Gastrocnemius medialis (tissue), 4 donors: Measurements from ENCODE around the gene CREBL2.

Experiments used
- POLR2A ChIP-seq, 2 donors: fragments of 450-650 bp; IDR thresholded peaks; one replicate each; pipeline ENCODE4 v1.6.1; 2017; ENCODE audit warnings: antibody characterized with exemption in 2 of 2, mild to moderate bottlenecking in 2 of 2, moderate library complexity in 2 of 2
- TF ChIP-seq, protein P1 (sequence below), 5 experiments: fragments of 450-650 bp in 3 of 5; fragments of 200-600 bp in 2 of 5; sonication (generic) in 2 of 5; IDR thresholded peaks in 4 of 5; conservative IDR thresholded peaks in 1 of 5; 1 replicate in 4 of 5; 2 replicates in 1 of 5; pipeline ENCODE4 v1.5.1; 2016 to 2019; ENCODE audit warnings: antibody characterized with exemption in 5 of 5, mild to moderate bottlenecking in 3 of 5, moderate library complexity in 3 of 5

DNA sequence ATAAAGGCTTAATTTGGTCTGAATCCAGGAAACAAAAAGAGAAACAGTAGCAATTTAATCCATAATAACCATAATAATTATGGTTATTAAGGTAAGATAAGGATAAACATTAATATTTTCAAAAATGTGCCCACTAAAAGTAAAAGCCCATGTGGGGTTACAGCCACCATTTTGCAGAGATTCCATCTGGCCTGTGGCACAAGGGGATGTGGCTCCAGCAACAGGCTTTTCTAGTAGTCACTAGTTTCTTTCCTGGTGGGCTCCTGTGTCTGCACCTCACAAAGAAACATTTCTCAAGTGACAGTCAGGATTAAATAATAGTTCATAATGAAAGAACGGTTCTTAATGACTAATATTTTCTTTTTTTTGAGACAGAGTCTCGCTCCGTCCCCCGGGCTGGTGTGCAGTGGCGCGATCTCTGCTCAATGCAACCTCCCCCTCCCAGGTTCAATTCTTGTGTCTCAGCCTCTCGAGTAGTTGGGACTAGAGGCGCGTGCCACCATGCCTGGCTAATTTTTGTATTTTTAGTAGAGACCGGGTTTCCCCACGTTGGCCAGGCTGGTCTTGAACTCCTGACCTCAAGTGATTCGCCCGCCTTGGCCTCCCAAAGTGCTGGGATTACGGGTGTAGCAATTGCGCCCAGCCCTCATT, 52.1 kb downstream of the CREBL2 start:
- TF ChIP-seq, protein P1, sequence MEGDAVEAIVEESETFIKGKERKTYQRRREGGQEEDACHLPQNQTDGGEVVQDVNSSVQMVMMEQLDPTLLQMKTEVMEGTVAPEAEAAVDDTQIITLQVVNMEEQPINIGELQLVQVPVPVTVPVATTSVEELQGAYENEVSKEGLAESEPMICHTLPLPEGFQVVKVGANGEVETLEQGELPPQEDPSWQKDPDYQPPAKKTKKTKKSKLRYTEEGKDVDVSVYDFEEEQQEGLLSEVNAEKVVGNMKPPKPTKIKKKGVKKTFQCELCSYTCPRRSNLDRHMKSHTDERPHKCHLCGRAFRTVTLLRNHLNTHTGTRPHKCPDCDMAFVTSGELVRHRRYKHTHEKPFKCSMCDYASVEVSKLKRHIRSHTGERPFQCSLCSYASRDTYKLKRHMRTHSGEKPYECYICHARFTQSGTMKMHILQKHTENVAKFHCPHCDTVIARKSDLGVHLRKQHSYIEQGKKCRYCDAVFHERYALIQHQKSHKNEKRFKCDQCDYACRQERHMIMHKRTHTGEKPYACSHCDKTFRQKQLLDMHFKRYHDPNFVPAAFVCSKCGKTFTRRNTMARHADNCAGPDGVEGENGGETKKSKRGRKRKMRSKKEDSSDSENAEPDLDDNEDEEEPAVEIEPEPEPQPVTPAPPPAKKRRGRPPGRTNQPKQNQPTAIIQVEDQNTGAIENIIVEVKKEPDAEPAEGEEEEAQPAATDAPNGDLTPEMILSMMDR (IDR thresholded peaks at IDR 0.05 in 4 of 5, conservative IDR thresholded peaks at IDR 0.05 in 1 of 5) = no peak
- no peak for TF ChIP-seq POLR2A (IDR thresholded peaks at IDR 0.05)
